PC-9 (cell line): ENCODE results near the gene CLDN24. TPM values are rescaled to one million over a fixed set of nuclear protein-coding genes. Genes with fewer than 3 reads are reported as not detected.

Experiments used
- BruUV-seq: library from RNA; stranded (reverse); fragments of 400-500 nt; replicated peaks from 2 replicates; lab custom pipeline; 2021; lab: Mats Ljungman, UMichigan
- CTCF ChIA-PET: fragments of 300-600 bp; sonication (Branson Sonifier 250); formaldehyde crosslinking; loops from one replicate; lab custom pipeline; 2022; ENCODE audit warnings: antibody characterized with exemption; lab: Charles Lee
- POLR2A ChIA-PET: fragments of 300-600 bp; sonication (Branson Sonifier 250); formaldehyde crosslinking; loops from one replicate; lab custom pipeline; 2022; ENCODE audit warnings: antibody characterized with exemption; ENCODE audit not compliant: unreplicated experiment; lab: Charles Lee
- DNase-seq, 2 experiments: peaks; one replicate each; pipeline versions ENCODE4 v3.0.0 to v3.0.0-alpha.2; 2015 to 2022; ENCODE audit warnings: mixed read lengths in 1 of 2
- H2AFZ ChIP-seq: fragments of 200-600 bp; sonication (generic); 2 replicates; pipeline ENCODE4 v1.8.1; 2017; ENCODE audit warnings: antibody characterized with exemption
- H3F3A ChIP-seq: fragments of 200-600 bp; sonication (generic); 2 replicates; pipeline ENCODE4 v1.8.1; 2017; ENCODE audit warnings: antibody characterized with exemption, mild to moderate bottlenecking, low read depth; ENCODE audit not compliant: insufficient read depth
- H3K27ac ChIP-seq: fragments of 200-600 bp; sonication (generic); 2 replicates; pipeline ENCODE4 v1.6.1; 2016; ENCODE audit warnings: mixed run types
- H3K27me3 ChIP-seq: fragments of 200-600 bp; sonication (generic); 2 replicates; pipeline ENCODE4 v1.6.1; 2016; ENCODE audit warnings: low read depth, mixed run types; ENCODE audit not compliant: insufficient read depth
- H3K36me3 ChIP-seq: fragments of 200-600 bp; sonication (generic); 2 replicates; pipeline ENCODE4 v1.6.1; 2016; ENCODE audit warnings: low read depth, mixed run types
- H3K4me1 ChIP-seq: fragments of 200-600 bp; sonication (generic); replicated peaks from 2 replicates; pipeline ENCODE4 v1.6.1; 2016; ENCODE audit warnings: mixed run types; ENCODE audit not compliant: insufficient read depth
- H3K4me2 ChIP-seq: fragments of 200-600 bp; sonication (generic); 2 replicates; pipeline ENCODE4 v1.6.1; 2017; ENCODE audit warnings: mixed run types
- H3K4me3 ChIP-seq: fragments of 200-600 bp; sonication (generic); 2 replicates; pipeline ENCODE4 v1.6.1; 2016; ENCODE audit warnings: mixed run types
- H3K79me2 ChIP-seq: fragments of 200-600 bp; sonication (generic); 2 replicates; pipeline ENCODE4 v1.6.1; 2017; ENCODE audit warnings: low read depth, mixed run types
- H3K9me2 ChIP-seq: fragments of 200-600 bp; sonication (generic); 2 replicates; pipeline ENCODE4 v1.8.1; 2017; ENCODE audit warnings: mild to moderate bottlenecking; ENCODE audit not compliant: insufficient read depth
- H3K9me3 ChIP-seq: fragments of 200-600 bp; sonication (generic); 2 replicates; pipeline ENCODE4 v1.8.1; 2016; ENCODE audit warnings: low read depth; ENCODE audit not compliant: insufficient read depth
- H4K20me1 ChIP-seq: fragments of 200-600 bp; sonication (generic); 2 replicates; pipeline ENCODE4 v1.8.1; 2017; ENCODE audit not compliant: insufficient read depth
- EZH2 ChIP-seq: fragments of 200-600 bp; sonication (generic); IDR thresholded peaks from 2 replicates; pipeline ENCODE4 v1.8.0; 2017; ENCODE audit warnings: antibody characterized with exemption, low read depth
- intact Hi-C: fragments of 100-400 bp; cut with micrococcal nuclease; formaldehyde crosslinking; loops from one replicate; pipeline ENCODE4 v1.10.0; 2022; ENCODE audit not compliant: unreplicated experiment
- total RNA-seq: library from RNA; stranded (reverse); gene quantifications from 2 replicates; pipeline ENCODE4 v1.2.3, GENCODE V29; 2021
- TF ChIP-seq, protein P1 (sequence below): fragments of 200-600 bp; sonication (generic); conservative IDR thresholded peaks from 2 replicates; pipeline ENCODE4 v1.6.1; 2017; ENCODE audit warnings: mixed run types, antibody characterized with exemption, mild to moderate bottlenecking, moderate library complexity

Gene CLDN24
- total RNA-seq, 1 experiment from 2014 or later: not detected

DNA sequence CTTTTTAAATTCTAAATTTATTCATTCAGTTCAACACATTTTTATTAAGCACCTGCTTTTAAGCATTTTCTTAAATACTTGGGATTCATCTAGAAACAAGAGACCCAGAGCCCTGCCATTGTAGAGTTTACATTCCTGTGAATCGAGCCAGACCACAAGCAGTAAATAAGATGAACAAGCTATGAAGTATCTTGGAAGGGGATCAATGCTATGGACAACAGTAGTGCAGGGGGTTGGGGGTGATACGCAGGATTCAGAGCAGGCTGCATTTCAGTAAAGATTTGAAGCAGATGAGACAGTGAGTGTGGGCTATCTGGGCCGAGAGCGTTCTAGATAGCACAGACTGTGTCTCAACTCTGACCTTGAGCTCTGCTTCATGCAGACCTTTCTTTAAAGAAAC is 37.3 kb downstream of the CLDN24 start:
- POLR2A ChIA-PET: no interaction called here
- H3K36me3 ChIP-seq: no peaks in the 10 kb centered on the region
- intact Hi-C loops: no loop called here
- no peaks in the 10 kb centered on the region for H3F3A ChIP-seq
- H3K9me3 ChIP-seq: no peaks in the 10 kb centered on the region
- H3K27me3 ChIP-seq: no peaks in the 10 kb centered on the region
- H3K9me2 ChIP-seq: no peaks in the 10 kb centered on the region
- no peak for DNase-seq
- H3K4me1 ChIP-seq: no peaks in the 10 kb centered on the region
- no peak overlapping the region for H3K4me3 ChIP-seq
- no peak overlapping the region for H3K4me2 ChIP-seq
- no peaks in the 10 kb centered on the region for H3K79me2 ChIP-seq
- BruUV-seq: no TSS peak
- no peaks in the 10 kb centered on the region for H4K20me1 ChIP-seq
- no peak overlapping the region for H2AFZ ChIP-seq
- no peak overlapping the region for H3K27ac ChIP-seq
- no peak for TF ChIP-seq EZH2
- TF ChIP-seq, protein P1, sequence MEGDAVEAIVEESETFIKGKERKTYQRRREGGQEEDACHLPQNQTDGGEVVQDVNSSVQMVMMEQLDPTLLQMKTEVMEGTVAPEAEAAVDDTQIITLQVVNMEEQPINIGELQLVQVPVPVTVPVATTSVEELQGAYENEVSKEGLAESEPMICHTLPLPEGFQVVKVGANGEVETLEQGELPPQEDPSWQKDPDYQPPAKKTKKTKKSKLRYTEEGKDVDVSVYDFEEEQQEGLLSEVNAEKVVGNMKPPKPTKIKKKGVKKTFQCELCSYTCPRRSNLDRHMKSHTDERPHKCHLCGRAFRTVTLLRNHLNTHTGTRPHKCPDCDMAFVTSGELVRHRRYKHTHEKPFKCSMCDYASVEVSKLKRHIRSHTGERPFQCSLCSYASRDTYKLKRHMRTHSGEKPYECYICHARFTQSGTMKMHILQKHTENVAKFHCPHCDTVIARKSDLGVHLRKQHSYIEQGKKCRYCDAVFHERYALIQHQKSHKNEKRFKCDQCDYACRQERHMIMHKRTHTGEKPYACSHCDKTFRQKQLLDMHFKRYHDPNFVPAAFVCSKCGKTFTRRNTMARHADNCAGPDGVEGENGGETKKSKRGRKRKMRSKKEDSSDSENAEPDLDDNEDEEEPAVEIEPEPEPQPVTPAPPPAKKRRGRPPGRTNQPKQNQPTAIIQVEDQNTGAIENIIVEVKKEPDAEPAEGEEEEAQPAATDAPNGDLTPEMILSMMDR: no peak
- CTCF ChIA-PET: no interaction called here

DNA sequence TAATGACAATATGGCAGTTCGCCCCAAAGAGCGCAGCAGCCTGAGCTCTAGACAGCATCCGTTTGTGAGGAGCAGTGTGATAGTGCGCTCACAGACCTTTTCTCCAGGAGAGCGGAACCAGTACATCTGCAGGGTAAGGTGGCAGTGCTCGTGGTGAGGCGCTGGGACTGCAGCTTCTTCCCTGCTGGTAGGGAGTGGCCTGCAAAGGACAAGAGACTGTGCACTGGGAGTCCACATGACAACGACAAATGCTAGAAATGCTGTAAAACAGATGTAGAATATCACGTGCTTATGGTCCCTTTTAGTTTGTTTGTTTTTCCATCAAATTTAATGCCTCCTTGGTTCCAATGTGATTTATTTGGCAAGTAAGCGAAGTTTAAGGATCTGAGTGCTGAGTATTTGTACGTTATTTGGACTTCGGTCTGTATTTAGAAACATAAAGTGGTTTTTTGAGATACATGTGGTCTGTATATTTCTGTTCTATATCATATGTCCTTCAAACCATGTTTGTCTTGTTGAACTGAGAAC is 37.9 kb downstream of the CLDN24 start:
- ChIA-PET POLR2A (no interaction called here), CTCF (no interaction called here)
- TF ChIP-seq, protein P1: no peak
- no peak for TF ChIP-seq EZH2
- no TSS peak for BruUV-seq
- intact Hi-C loops: no loop called here
- Histone ChIP-seq H3K36me3 (no peaks in the 10 kb centered on the region), H2AFZ (no peak overlapping the region), H3K9me2 (no peaks in the 10 kb centered on the region), H3K27me3 (no peaks in the 10 kb centered on the region), H3F3A (no peaks in the 10 kb centered on the region), H3K9me3 (no peaks in the 10 kb centered on the region), H3K79me2 (no peaks in the 10 kb centered on the region), H4K20me1 (no peaks in the 10 kb centered on the region), H3K27ac (no peak overlapping the region), H3K4me2 (no peak overlapping the region), H3K4me3 (no peak overlapping the region), H3K4me1 (no peaks in the 10 kb centered on the region)
- DNase-seq: no peak

DNA sequence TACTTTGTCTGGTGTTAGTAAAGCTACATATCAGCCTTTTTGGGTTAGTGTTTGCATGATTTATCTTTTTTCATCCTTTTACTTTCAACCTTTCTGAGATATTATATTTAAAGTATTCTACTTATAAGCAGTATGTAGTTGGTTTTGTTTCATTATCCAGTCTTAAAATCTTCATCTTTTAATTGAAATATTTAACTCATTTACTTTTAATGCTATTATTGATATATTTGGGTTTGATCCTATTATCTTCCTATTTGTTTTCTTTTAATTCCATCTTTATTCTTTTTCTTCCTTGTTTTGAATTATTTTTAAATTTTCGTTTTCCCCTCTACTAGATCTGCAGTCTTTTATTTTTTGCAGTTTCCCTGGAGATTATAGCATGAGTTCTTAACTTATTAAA is 46.1 kb downstream of the CLDN24 start:
- POLR2A ChIA-PET: no interaction called here
- H3F3A ChIP-seq: no peaks in the 10 kb centered on the region
- H4K20me1 ChIP-seq: no peaks in the 10 kb centered on the region
- H2AFZ ChIP-seq: no peak overlapping the region
- no peaks in the 10 kb centered on the region for H3K27me3 ChIP-seq
- H3K36me3 ChIP-seq: 0 out of 2 replicates have a peak, but pooled peaks cover 7% of the 10 kb centered on the region
- no peak overlapping the region for H3K27ac ChIP-seq
- no TSS peak for BruUV-seq
- intact Hi-C loops: no loop called here
- H3K9me2 ChIP-seq: no peaks in the 10 kb centered on the region
- no peaks in the 10 kb centered on the region for H3K79me2 ChIP-seq
- CTCF ChIA-PET: no interaction called here
- no peak overlapping the region for H3K4me2 ChIP-seq
- peaks cover 4% of the 10 kb centered on the region; the same call in 1 of the 2 replicates for H3K9me3 ChIP-seq
- H3K4me1 ChIP-seq: no peaks in the 10 kb centered on the region
- DNase-seq: no peak
- no peak overlapping the region for H3K4me3 ChIP-seq
- TF ChIP-seq, protein P1: no peak
- no peak for TF ChIP-seq EZH2
